Ishikawa (cell line): Measurements from ENCODE around the gene GNAT3.

Experiments
- CREB1 ChIP-seq: IDR thresholded peaks from 2 replicates; pipeline ENCODE4 v1.6.1; 2012; ENCODE audit warnings: low read depth
- MAX ChIP-seq: IDR thresholded peaks from 2 replicates; pipeline ENCODE4 v1.6.1; 2012
- REST ChIP-seq: IDR thresholded peaks from 2 replicates; pipeline ENCODE4 v1.6.1; 2012; ENCODE audit warnings: low read depth, mild to moderate bottlenecking
- TCF12 ChIP-seq: IDR thresholded peaks from 2 replicates; pipeline ENCODE4 v1.6.1; 2012; ENCODE audit warnings: low read depth
- YY1 ChIP-seq: IDR thresholded peaks from 2 replicates; pipeline ENCODE4 v1.6.1; 2012; ENCODE audit warnings: low read depth

GRCh38 chr7:80439894-80440821 is 71.7 kb downstream of the GNAT3 start:
- no peak for TF ChIP-seq REST
- TF ChIP-seq TCF12: no peak
- TF ChIP-seq MAX: no peak
- no peak for TF ChIP-seq YY1
- no peak for TF ChIP-seq CREB1
